Tibial artery (tissue), 4 donors: ENCODE data around the gene EGR2.

Source experiments
- DNase-seq, 2 donors: peaks; one replicate each; pipeline ENCODE4 v3.0.0-alpha.2; 2019
- H3K27ac ChIP-seq, 2 donors: fragments of 200-600 bp; sonication (generic) in 1 of 2; 1 replicate in 1 of 2; 2 replicates in 1 of 2; pipeline ENCODE4 v1.5.1; 2018 to 2019; ENCODE audit warnings: mild to moderate bottlenecking in 1 of 2
- H3K27me3 ChIP-seq, 2 donors: fragments of 200-600 bp; sonication (generic) in 1 of 2; one replicate each; pipeline versions ENCODE4 v1.5.1 to v1.6.0; 2016 to 2019
- H3K36me3 ChIP-seq, 3 donors: fragments of 200-600 bp; sonication (generic) in 2 of 3; one replicate each; pipeline ENCODE4 v1.5.1; 2016 to 2019; ENCODE audit warnings: mild to moderate bottlenecking in 2 of 3
- H3K4me1 ChIP-seq, 4 donors: fragments of 200-600 bp; sonication (generic) in 2 of 4; 1 replicate in 3 of 4; 2 replicates in 1 of 4; pipeline ENCODE4 v1.5.1; 2016 to 2019
- H3K4me3 ChIP-seq, 2 donors: fragments of 200-600 bp; sonication (generic) in 1 of 2; 1 replicate in 1 of 2; 2 replicates in 1 of 2; pipeline ENCODE4 v1.5.1; 2018 to 2019; ENCODE audit warnings: mild to moderate bottlenecking in 2 of 2
- H3K9me3 ChIP-seq, 3 donors: fragments of 200-600 bp; sonication (generic) in 1 of 3; one replicate each; pipeline ENCODE4 v1.5.1; 2016 to 2019
- intact Hi-C: fragments of 100-400 bp; cut with DNase I; formaldehyde crosslinking; loops from one replicate; pipeline ENCODE4 v1.15.0; 2023; ENCODE audit warnings: low total_unique reads
- TF ChIP-seq, protein P1 (sequence below), 2 experiments: fragments of 200-600 bp in 1 of 2; fragments of 450-650 bp in 1 of 2; IDR thresholded peaks; one replicate each; pipeline ENCODE4 v1.5.1; 2017 to 2019; ENCODE audit warnings: antibody characterized with exemption in 2 of 2, mild to moderate bottlenecking in 1 of 2, moderate library complexity in 1 of 2

Gene EGR2

DNA sequence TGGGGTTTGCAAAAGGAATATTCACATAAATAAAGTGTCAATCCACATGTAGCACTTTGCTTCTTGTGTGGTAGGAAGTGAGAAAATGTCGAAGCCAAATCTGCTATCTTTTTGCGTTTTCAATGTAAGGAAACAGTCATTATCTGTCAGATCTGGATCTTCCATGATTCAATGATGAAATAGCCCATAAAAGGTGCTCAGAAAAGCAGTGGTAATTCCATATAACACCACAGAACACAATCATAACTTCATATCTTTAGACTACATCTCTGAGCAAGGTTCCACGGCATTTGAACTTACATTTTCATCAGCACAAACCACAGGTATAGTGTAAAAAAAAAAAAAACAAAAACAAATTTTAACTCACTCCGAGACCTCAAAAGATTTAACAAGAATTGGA lies 39.9 kb upstream of the EGR2 start:
- DNase-seq: no peak
- Histone ChIP-seq H3K4me1 (no peaks in the 10 kb centered on the region), H3K36me3 (no peaks in the 10 kb centered on the region), H3K27ac (no peak overlapping the region), H3K27me3 (no peaks in the 10 kb centered on the region), H3K9me3 (no peaks in the 10 kb centered on the region), H3K4me3 (no peak overlapping the region)
- intact Hi-C loops: no loop called here
- TF ChIP-seq, protein P1, sequence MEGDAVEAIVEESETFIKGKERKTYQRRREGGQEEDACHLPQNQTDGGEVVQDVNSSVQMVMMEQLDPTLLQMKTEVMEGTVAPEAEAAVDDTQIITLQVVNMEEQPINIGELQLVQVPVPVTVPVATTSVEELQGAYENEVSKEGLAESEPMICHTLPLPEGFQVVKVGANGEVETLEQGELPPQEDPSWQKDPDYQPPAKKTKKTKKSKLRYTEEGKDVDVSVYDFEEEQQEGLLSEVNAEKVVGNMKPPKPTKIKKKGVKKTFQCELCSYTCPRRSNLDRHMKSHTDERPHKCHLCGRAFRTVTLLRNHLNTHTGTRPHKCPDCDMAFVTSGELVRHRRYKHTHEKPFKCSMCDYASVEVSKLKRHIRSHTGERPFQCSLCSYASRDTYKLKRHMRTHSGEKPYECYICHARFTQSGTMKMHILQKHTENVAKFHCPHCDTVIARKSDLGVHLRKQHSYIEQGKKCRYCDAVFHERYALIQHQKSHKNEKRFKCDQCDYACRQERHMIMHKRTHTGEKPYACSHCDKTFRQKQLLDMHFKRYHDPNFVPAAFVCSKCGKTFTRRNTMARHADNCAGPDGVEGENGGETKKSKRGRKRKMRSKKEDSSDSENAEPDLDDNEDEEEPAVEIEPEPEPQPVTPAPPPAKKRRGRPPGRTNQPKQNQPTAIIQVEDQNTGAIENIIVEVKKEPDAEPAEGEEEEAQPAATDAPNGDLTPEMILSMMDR (IDR thresholded peaks at IDR 0.05): no peak

DNA sequence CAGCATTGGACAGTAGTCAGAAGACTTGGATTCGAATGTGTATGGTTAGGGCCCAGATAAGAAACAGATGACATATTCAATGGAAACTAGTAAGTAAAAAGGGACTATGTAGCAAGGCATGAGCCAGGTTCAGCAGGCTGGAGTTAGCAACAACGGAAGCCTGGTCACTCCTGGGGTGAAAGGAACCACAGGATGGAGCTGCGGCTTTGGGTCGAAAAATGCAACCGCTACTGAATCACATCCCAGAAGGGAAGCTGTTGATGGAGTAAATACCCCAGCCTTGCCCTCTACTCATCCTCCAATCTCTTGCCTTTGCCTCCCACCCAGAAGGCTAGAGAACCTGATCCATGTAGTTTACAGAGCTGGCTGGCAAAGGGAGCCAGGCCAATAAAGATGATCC lies 37.5 kb upstream of the EGR2 start:
- DNase-seq: no peak
- Histone ChIP-seq H3K36me3 (no peaks in the 10 kb centered on the region), H3K27ac (no peak overlapping the region), H3K4me1 (no peaks in the 10 kb centered on the region), H3K9me3 (no peaks in the 10 kb centered on the region), H3K4me3 (no peak overlapping the region), H3K27me3 (no peaks in the 10 kb centered on the region)
- TF ChIP-seq, protein P1 (IDR thresholded peaks at IDR 0.05): no peak
- intact Hi-C loops: no loop called here

DNA sequence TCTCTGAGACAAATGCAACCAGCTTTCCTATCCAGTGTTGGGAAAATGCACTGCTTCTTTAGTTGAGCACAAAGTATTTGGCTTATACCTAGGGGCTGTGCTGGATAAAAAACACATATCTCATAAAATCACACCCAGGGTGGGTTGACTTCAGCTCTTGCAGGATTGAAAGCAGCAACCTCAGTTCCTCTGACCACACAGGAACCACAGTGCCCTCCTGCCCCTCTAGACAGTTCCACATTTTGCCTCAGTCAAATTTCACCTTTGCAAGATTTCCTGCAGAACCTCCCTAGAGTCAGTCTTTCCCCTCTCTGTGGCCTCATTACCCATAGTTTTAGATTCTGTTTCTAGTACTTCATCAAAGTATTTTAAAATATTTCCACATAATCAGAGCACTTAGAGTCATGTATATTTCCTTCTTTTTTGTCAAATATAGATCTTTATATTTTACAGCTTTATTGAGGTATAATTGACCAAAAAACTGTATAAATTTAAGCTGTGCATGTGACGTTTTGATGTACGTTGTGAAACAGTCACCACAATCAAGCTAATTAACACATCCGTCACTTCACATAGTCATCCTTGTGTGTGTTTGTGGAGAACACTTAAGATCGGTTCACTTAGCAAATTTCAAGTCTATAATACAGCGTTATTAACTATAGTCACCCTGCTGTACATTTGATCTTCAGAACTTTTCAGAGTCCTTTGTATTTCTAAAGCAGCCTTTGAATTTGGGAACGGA lies 37.0 kb upstream of the EGR2 start:
- Histone ChIP-seq H3K27me3 (no peaks in the 10 kb centered on the region), H3K4me1 (no peaks in the 10 kb centered on the region), H3K4me3 (no peak overlapping the region), H3K36me3 (no peaks in the 10 kb centered on the region), H3K27ac (no peak overlapping the region), H3K9me3 (peaks cover 0 to under 1% (median 0%) of the 10 kb centered on the region in 3 donors)
- DNase-seq: no peak
- intact Hi-C loops: no loop called here
- TF ChIP-seq, protein P1 (IDR thresholded peaks at IDR 0.05): no peak

DNA sequence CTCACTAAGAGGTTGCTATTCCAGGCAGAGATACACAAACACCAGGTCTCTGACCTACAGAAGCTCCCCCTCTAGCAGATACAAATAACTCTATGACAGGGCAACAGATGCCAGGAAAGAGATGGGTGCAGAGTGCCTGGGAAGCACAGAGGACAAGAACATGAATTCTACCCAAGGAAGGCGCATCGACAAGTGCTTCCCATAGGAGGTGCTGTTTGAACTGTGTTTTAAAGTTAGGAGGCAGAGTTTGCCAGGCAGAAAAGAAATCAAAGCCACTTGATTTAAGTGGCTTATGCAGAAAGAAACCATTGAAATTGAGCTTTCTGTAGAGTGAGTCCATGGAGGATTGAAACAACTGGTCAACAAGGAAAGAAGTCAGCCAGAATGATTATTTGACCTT lies 35.3 kb upstream of the EGR2 start:
- intact Hi-C loops: no loop called here
- no peaks in the 10 kb centered on the region for H3K27me3 ChIP-seq

DNA sequence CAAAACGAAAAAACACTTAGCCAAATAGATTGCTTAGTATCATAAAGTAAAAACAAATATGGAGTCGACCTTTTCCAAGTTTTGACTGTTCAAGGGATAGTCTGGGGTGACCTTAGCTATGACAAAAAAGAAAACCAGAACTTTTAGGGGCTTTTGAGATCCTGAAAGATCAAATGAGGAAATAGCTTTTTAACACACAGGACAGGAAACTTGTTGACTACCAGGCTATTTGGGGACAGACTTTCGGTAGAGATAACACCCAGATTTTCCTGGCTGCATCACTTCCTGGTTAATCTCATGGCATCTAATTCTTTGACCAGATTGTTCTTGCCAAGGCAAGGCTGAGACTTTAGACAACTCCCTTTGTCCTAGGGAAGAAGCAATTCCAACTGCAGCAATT lies 34.5 kb upstream of the EGR2 start:
- Histone ChIP-seq H3K9me3 (peaks cover 0 to 12% (median 11%) of the 10 kb centered on the region in 3 donors), H3K27ac (no peak overlapping the region), H3K36me3 (no peaks in the 10 kb centered on the region), H3K4me1 (no peaks in the 10 kb centered on the region), H3K27me3 (no peaks in the 10 kb centered on the region), H3K4me3 (no peak overlapping the region)
- no peak for DNase-seq
- intact Hi-C loops: no loop called here
- TF ChIP-seq, protein P1 (IDR thresholded peaks at IDR 0.05): no peak

More for the DNA sequence above, 35.3 kb upstream of the EGR2 start:
- no peak for DNase-seq
- no peaks in the 10 kb centered on the region for H3K36me3 ChIP-seq
- no peak overlapping the region for H3K4me3 ChIP-seq
- no peaks in the 10 kb centered on the region for H3K4me1 ChIP-seq
- H3K27ac ChIP-seq: no peak overlapping the region
- H3K9me3 ChIP-seq: peaks cover 0 to 12% (median 11%) of the 10 kb centered on the region in 3 donors
- TF ChIP-seq, protein P1 (IDR thresholded peaks at IDR 0.05): no peak
